GM13977 (cell line): ENCODE measurements around the gene MAT2A.

Experiments
- DNase-seq: peaks from one replicate; pipeline ENCODE4 v3.0.0; 2012; ENCODE audit warnings: low spot score
- in situ Hi-C: fragments of 300-500 bp; cut with MboI; formaldehyde crosslinking; loops from one replicate; pipeline ENCODE4 v1.12.0; 2022; ENCODE audit warnings: low sequenced_read_pairs, low pct_unique_long_range_greater_than_20kb, mixed read lengths, inconsistent platforms; ENCODE audit not compliant: unreplicated experiment
- TF ChIP-seq, protein P1 (sequence below): IDR thresholded peaks from 2 replicates; pipeline ENCODE4 v1.5.1; 2012; ENCODE audit warnings: mild to moderate bottlenecking, control low read depth; ENCODE audit not compliant: insufficient read depth; ENCODE audit errors: extremely low read depth, missing control alignments

Gene MAT2A

DNA sequence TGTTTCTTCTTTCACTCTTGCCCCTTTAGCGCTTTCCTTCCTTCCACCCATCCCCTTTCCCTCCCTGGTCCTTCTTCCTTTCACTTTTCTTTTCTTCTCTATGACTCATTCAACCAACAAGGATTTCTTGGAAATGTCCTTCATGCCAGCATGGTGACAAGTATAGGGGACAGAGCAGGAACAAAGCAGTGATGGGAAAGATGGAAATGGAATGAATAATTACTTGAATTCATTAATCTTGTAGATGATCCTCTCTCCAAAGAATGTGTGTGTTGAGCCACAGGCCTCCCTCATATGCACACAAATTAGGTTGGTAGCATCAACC is 46.8 kb downstream of the MAT2A start:
- DNase-seq = no peak
- in situ Hi-C loops = no loop called here
- TF ChIP-seq, protein P1, sequence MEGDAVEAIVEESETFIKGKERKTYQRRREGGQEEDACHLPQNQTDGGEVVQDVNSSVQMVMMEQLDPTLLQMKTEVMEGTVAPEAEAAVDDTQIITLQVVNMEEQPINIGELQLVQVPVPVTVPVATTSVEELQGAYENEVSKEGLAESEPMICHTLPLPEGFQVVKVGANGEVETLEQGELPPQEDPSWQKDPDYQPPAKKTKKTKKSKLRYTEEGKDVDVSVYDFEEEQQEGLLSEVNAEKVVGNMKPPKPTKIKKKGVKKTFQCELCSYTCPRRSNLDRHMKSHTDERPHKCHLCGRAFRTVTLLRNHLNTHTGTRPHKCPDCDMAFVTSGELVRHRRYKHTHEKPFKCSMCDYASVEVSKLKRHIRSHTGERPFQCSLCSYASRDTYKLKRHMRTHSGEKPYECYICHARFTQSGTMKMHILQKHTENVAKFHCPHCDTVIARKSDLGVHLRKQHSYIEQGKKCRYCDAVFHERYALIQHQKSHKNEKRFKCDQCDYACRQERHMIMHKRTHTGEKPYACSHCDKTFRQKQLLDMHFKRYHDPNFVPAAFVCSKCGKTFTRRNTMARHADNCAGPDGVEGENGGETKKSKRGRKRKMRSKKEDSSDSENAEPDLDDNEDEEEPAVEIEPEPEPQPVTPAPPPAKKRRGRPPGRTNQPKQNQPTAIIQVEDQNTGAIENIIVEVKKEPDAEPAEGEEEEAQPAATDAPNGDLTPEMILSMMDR = no peak

DNA sequence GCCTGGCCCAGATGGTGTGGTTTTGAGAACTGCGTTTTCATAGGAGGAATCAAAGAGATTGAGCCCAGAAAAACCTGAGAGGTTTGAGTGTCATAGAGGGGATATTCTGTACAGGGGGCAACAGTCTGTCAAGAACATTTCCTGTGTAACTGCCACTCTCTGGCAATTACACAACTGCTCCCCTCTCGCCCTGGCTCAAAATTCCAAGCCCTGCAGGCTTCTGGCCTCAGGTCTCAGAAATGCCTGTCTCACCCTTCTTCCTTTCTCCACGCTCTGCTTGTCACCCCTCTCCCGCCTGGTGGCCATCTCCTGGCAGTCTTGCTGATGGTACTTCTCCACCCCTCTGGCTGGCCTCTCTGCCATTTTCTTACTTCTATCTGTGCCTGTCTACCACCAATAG is 49.3 kb downstream of the MAT2A start:
- in situ Hi-C loops = no loop called here
- no peak for DNase-seq
- TF ChIP-seq, protein P1 = no peak

DNA sequence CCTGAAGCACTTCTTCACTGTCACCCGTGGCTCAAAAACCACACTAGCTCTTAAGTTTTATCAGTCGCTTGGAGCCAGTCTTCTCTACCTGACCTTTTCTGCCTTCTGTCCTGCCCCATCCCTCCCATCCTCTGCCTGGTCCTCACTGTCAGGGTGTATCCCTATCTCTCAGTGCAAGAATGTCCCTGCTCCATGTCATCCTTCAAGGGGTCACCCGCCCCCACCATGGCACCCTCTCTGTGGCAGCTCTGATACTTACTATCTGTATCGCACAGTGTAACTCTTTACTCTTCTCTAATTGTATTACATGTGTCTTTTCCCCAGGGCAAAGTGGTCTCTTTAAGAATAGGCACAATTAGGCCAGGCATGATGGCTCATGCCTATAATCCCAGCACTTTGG is 49.7 kb downstream of the MAT2A start:
- in situ Hi-C loops = no loop called here
- DNase-seq = no peak
- TF ChIP-seq, protein P1 = no peak

DNA sequence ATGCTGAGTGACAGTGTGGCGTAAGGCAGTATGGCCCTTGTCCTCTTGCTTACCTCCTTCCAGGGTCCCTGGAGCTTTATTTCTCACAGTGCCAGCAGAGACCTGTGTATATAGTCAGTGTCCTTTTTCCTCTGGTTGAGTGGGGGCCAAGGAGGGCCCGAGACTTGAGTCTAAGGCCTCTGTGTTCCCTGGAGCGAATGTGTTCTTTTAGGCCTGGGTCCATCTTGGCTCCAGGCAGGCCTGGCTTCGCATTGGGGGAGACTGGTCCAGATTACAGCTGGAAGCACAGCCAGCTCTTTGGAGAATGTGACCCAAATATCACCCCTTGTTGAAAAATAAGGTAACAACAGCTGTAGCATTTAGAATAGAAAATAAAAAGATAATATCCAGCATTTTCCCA is 50.2 kb downstream of the MAT2A start:
- DNase-seq = no peak
- in situ Hi-C loops = no loop called here
- TF ChIP-seq, protein P1 = no peak

DNA sequence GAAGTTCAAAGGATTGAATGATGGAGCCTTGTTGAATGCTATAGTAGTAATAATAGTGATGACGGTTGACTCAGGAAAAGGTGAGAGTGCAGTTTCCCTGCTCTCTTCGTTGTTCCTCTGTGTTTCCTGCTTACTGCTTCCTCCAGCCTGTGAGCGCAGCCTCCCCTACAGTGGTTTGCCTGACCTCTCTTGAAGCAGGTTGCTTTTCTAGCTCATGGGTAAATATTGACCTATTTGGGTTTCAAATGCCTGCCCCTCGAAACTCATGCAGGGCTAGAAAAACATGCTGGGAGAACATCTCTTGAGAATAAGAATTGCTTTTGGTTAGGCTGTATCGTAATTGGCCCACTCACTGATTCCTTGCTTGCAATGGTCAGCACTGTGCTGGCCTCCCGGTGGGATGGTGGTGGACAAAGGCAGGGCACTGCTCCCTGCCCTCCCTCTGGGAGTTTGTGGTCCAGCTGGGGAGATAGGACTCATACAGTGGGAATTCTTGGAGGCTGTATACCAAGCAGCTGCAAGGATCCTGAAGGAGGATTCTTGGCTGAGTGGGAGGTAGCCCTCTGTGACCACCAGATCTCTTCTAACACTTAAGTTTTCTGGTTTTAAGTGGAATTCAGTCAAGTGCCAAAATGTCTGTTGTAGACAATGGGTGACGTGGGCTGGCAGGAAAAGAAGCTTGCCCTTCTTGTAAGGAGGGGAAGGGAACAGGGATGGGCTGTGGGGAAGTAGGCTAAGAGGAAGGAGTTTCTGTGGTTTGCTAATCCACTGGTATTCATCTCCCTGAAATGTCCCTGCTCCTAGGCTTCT is 51.2 kb downstream of the MAT2A start:
- no peak for DNase-seq
- TF ChIP-seq, protein P1 = no peak
- in situ Hi-C loops = no loop called here

DNA sequence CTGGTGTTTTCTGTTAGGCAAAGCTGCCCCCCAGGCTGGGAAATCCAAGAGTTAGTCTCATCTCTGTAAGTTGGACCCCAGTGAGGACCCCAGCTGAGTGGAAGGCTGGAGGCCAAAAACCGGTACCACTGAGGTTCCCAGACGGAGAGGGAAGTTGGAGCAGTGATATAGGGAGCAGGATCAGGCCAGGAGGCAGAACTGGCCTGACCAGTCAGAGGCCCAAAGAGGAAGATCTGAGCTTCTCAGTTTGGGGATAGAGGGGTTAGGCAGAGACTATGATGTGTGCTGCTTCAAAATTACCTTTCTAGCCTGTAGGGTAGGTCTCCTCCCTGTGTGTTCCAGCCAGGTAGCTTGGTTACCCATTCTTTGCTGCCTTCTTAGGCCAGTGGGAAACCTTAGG is 52.0 kb downstream of the MAT2A start:
- DNase-seq = no peak
- in situ Hi-C loops = no loop called here
- TF ChIP-seq, protein P1 = no peak
